ENCODE measurements around the gene NCOA7.

NCOA7 gene

DNA sequence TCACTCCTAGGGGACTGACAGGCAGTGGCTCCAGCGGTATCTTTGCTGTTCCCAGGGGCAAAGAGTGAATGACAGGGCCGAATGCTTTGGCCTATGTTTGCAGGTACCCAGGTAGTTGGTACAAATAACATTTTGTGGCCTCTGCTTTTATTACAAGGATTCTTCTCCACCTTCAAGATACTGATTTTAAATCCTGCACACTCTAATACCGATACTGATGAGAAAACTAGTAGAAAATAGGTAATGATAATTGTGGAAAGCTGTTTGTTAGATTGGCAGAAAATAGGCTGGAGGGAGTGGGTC is 166.6 kb downstream of the NCOA7 start (continued):
- TF ChIP-seq, protein P1, sequence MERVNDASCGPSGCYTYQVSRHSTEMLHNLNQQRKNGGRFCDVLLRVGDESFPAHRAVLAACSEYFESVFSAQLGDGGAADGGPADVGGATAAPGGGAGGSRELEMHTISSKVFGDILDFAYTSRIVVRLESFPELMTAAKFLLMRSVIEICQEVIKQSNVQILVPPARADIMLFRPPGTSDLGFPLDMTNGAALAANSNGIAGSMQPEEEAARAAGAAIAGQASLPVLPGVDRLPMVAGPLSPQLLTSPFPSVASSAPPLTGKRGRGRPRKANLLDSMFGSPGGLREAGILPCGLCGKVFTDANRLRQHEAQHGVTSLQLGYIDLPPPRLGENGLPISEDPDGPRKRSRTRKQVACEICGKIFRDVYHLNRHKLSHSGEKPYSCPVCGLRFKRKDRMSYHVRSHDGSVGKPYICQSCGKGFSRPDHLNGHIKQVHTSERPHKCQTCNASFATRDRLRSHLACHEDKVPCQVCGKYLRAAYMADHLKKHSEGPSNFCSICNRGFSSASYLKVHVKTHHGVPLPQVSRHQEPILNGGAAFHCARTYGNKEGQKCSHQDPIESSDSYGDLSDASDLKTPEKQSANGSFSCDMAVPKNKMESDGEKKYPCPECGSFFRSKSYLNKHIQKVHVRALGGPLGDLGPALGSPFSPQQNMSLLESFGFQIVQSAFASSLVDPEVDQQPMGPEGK (CRISPR knock-in tag; IDR thresholded peaks at IDR 0.05; ENCODE audit: borderline replicate concordance), result no peak
- no peak for TF ChIP-seq ZNF565 (CRISPR knock-in tag; conservative IDR thresholded peaks at IDR 0.05; ENCODE audit: low read depth)
- TF ChIP-seq TOX (CRISPR knock-in tag; IDR thresholded peaks at IDR 0.05; ENCODE audit: borderline replicate concordance), result no peak

- ATAC-seq, result no peak
- TF ChIP-seq CSDC2 (CRISPR knock-in tag; IDR thresholded peaks at IDR 0.05) (no peak), GLIS3 (CRISPR knock-in tag; IDR thresholded peaks at IDR 0.05) (no peak), TCF4 (CRISPR knock-in tag; IDR thresholded peaks at IDR 0.05; ENCODE audit: borderline replicate concordance) (no peak), OSR1 (CRISPR knock-in tag; IDR thresholded peaks at IDR 0.05) (no peak), ISL1 (CRISPR knock-in tag; IDR thresholded peaks at IDR 0.05) (no peak), ZFP3 (CRISPR knock-in tag; IDR thresholded peaks at IDR 0.05) (no peak), SNAI2 (CRISPR knock-in tag; IDR thresholded peaks at IDR 0.05) (no peak), ARNTL (CRISPR knock-in tag; IDR thresholded peaks at IDR 0.05; ENCODE audit: borderline replicate concordance, low read depth) (no peak), CSRNP3 (CRISPR knock-in tag; IDR thresholded peaks at IDR 0.05) (no peak), ZNF8 (CRISPR knock-in tag; IDR thresholded peaks at IDR 0.05) (no peak)
- TF ChIP-seq, protein P2, sequence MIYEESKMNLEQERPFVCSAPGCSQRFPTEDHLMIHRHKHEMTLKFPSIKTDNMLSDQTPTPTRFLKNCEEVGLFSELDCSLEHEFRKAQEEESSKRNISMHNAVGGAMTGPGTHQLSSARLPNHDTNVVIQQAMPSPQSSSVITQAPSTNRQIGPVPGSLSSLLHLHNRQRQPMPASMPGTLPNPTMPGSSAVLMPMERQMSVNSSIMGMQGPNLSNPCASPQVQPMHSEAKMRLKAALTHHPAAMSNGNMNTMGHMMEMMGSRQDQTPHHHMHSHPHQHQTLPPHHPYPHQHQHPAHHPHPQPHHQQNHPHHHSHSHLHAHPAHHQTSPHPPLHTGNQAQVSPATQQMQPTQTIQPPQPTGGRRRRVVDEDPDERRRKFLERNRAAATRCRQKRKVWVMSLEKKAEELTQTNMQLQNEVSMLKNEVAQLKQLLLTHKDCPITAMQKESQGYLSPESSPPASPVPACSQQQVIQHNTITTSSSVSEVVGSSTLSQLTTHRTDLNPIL (CRISPR knock-in tag; IDR thresholded peaks at IDR 0.05; ENCODE audit: low read depth), result no peak
Measured at GRCh38 chr6:125957845-125958244, 167.1 kb downstream of the NCOA7 start.

DNA sequence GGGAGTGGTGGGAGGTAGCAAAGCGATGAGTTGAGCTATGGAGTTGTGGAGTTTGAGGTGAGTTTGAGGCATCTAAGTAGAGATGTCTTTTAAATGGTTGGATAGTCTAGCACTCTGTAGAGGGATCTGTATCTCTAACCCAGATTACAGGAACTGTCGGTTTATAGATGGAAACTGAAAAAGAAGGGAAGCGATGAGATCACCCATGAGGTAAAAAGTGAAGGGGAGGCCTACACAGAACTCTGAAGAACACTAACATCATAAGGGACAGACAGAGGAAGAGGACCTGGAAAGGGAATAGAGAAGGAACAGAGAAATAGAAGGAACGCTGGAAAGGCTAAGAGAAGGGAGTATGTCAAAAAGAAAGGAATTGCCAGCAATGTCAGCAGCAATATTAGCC is 168.3 kb downstream of the NCOA7 start:
- ATAC-seq, result no peak
- TF ChIP-seq ZNF70 (CRISPR knock-in tag; IDR thresholded peaks at IDR 0.05) (no peak), CSRNP3 (CRISPR knock-in tag; IDR thresholded peaks at IDR 0.05) (no peak), TCF4 (CRISPR knock-in tag; IDR thresholded peaks at IDR 0.05; ENCODE audit: borderline replicate concordance) (no peak), ZNF8 (CRISPR knock-in tag; IDR thresholded peaks at IDR 0.05) (no peak), GLIS3 (CRISPR knock-in tag; IDR thresholded peaks at IDR 0.05) (no peak), ZC3H10 (CRISPR knock-in tag; IDR thresholded peaks at IDR 0.05) (no peak), ZFP3 (CRISPR knock-in tag; IDR thresholded peaks at IDR 0.05) (no peak), OSR1 (CRISPR knock-in tag; IDR thresholded peaks at IDR 0.05) (no peak), SNAI2 (CRISPR knock-in tag; IDR thresholded peaks at IDR 0.05) (no peak), POU6F1 (CRISPR knock-in tag; IDR thresholded peaks at IDR 0.05; ENCODE audit: borderline replicate concordance, low read depth) (no peak), ZNF565 (CRISPR knock-in tag; conservative IDR thresholded peaks at IDR 0.05; ENCODE audit: low read depth) (no peak), TSHZ2 (CRISPR knock-in tag; IDR thresholded peaks at IDR 0.05) (no peak), ESRRG (CRISPR knock-in tag; IDR thresholded peaks at IDR 0.05) (no peak), TOX (CRISPR knock-in tag; IDR thresholded peaks at IDR 0.05; ENCODE audit: borderline replicate concordance) (no peak), ZFP30 (CRISPR knock-in tag; IDR thresholded peaks at IDR 0.05) (no peak), CSDC2 (CRISPR knock-in tag; IDR thresholded peaks at IDR 0.05) (no peak), BACH2 (CRISPR knock-in tag; IDR thresholded peaks at IDR 0.05; ENCODE audit: borderline replicate concordance) (no peak), PPARA (CRISPR knock-in tag; IDR thresholded peaks at IDR 0.05; ENCODE audit: borderline replicate concordance) (no peak)
- TF ChIP-seq, protein P2 (CRISPR knock-in tag; IDR thresholded peaks at IDR 0.05; ENCODE audit: low read depth), result no peak
- TF ChIP-seq, protein P1 (CRISPR knock-in tag; IDR thresholded peaks at IDR 0.05; ENCODE audit: borderline replicate concordance), result no peak
